Measurements from ENCODE around the gene PRKD1. TPM values are rescaled to one million over a fixed set of nuclear protein-coding genes. Genes with fewer than 3 reads are reported as not detected.

PRKD1 gene
- total and polyA plus RNA-seq, 10 of the 15 experiments (the other 5 are each of a cell fraction or from before 2014, with no cell fraction given), result 0.02 to 0.56 TPM; not detected in 8

DNA sequence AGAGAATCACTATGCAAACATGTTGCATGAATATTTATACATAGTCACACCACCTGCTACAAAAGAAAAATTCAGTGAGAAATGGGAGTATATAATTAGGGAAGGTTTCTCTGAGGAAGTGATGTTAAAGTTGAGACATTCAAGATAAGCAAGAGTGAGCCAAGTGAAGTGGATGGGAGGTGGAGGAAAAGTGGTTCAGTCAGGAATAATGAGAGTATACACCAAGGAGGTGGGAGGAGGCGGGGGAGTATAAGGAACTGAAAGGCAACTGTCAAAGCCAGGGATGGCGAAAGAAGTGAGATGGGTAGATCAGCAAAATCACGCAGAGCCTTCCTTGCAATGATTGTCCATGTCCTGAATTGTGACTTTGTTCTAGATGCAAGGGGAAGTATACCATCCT lies 33.7 kb downstream of the PRKD1 start:
- Histone ChIP-seq H3K4me1 (ENCODE audit: control insufficient read depth, insufficient read depth, low read length) (no peaks in the 10 kb centered on the region), H3K4me3 (no peak overlapping the region), H3K9me3 (replicated peaks; ENCODE audit: control insufficient read depth, insufficient read depth, low read length) (no peaks in the 10 kb centered on the region), H4K20me1 (ENCODE audit: control insufficient read depth, insufficient read depth) (no peaks in the 10 kb centered on the region), H3K36me3 (ENCODE audit: control insufficient read depth in 2 of 2, insufficient read depth in 2 of 2, low read length in 1 of 2) (no peaks in the 10 kb centered on the region), H3K79me2 (ENCODE audit: control insufficient read depth, insufficient read depth, low read length) (no peaks in the 10 kb centered on the region), H3K9ac (ENCODE audit: control insufficient read depth, insufficient read depth, low read length) (no peak overlapping the region), H2AFZ (ENCODE audit: control insufficient read depth, low read depth, low read length) (no peak overlapping the region), H3K27me3 (replicated peaks in 1 of 2; ENCODE audit: control insufficient read depth in 2 of 2, insufficient read depth in 2 of 2, low read length in 1 of 2) (no peaks in the 10 kb centered on the region), H3K4me2 (ENCODE audit: control insufficient read depth, insufficient read depth) (no peak overlapping the region), H3K27ac (ENCODE audit: control insufficient read depth, insufficient read depth) (no peak overlapping the region)
- POLR2A ChIA-PET, result no interaction called here
- DNase-seq (ENCODE audit: low read depth, low spot score) (no peak), ATAC-seq (no peak), FAIRE-seq (no peak)
- RAD21 ChIA-PET (ENCODE audit: unreplicated experiment), result no interaction called here
- BruUV-seq (replicated peaks), result no TSS peak
- TF ChIP-seq SKIL (IDR thresholded peaks at IDR 0.05; ENCODE audit: low read depth, poor library complexity, severe bottlenecking) (no peak), HCFC1 (IDR thresholded peaks at IDR 0.05; ENCODE audit: low read length) (no peak), EED (IDR thresholded peaks at IDR 0.05; ENCODE audit: low read depth) (no peak), SMC3 (IDR thresholded peaks at IDR 0.05; ENCODE audit: borderline replicate concordance, low read length) (no peak), SPI1 (IDR thresholded peaks at IDR 0.05; ENCODE audit: borderline replicate concordance, insufficient read depth, low read depth, low read length) (no peak), BHLHE40 (IDR thresholded peaks at IDR 0.05; ENCODE audit: borderline replicate concordance in 1 of 2, low read depth in 2 of 2, low read length in 1 of 2) (no peak), MTA3 (IDR thresholded peaks at IDR 0.05; ENCODE audit: borderline replicate concordance, low read length) (no peak), NFXL1 (IDR thresholded peaks at IDR 0.05; ENCODE audit: borderline replicate concordance) (no peak), RCOR1 (conservative IDR thresholded peaks at IDR 0.05; ENCODE audit: low read depth, low read length) (no peak), ESRRA (IDR thresholded peaks at IDR 0.05; ENCODE audit: low read length) (no peak), NFYB (IDR thresholded peaks at IDR 0.05; ENCODE audit: insufficient read depth, low read depth, low read length) (no peak), JUNB (IDR thresholded peaks at IDR 0.05) (no peak), MXI1 (IDR thresholded peaks at IDR 0.05; ENCODE audit: low read depth, low read length) (no peak)
- TF ChIP-seq, protein P1, sequence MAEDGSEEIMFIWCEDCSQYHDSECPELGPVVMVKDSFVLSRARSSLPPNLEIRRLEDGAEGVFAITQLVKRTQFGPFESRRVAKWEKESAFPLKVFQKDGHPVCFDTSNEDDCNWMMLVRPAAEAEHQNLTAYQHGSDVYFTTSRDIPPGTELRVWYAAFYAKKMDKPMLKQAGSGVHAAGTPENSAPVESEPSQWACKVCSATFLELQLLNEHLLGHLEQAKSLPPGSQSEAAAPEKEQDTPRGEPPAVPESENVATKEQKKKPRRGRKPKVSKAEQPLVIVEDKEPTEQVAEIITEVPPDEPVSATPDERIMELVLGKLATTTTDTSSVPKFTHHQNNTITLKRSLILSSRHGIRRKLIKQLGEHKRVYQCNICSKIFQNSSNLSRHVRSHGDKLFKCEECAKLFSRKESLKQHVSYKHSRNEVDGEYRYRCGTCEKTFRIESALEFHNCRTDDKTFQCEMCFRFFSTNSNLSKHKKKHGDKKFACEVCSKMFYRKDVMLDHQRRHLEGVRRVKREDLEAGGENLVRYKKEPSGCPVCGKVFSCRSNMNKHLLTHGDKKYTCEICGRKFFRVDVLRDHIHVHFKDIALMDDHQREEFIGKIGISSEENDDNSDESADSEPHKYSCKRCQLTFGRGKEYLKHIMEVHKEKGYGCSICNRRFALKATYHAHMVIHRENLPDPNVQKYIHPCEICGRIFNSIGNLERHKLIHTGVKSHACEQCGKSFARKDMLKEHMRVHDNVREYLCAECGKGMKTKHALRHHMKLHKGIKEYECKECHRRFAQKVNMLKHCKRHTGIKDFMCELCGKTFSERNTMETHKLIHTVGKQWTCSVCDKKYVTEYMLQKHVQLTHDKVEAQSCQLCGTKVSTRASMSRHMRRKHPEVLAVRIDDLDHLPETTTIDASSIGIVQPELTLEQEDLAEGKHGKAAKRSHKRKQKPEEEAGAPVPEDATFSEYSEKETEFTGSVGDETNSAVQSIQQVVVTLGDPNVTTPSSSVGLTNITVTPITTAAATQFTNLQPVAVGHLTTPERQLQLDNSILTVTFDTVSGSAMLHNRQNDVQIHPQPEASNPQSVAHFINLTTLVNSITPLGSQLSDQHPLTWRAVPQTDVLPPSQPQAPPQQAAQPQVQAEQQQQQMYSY (CRISPR knock-in tag; IDR thresholded peaks at IDR 0.05), result no peak
- intact Hi-C loops (cut with micrococcal nuclease; ENCODE audit: unreplicated experiment) (no loop called here), in situ Hi-C loops (cut with MboI) (no loop called here)
- SMC1A ChIA-PET (ENCODE audit: uncharacterized antibody, unreplicated experiment), result no interaction called here
- CTCF ChIA-PET, result no interaction called here
- 40% methylated on average over 3 of the region's 3 CpGs for whole genome bisulfite sequencing (ENCODE audit: insufficient coverage, insufficient replicate concordance, low lambda C conversion rate, missing lambda C conversion rate)
